SK-N-SH (cell line): ENCODE data around the gene YIPF5. TPM values are rescaled to one million over a fixed set of nuclear protein-coding genes. Genes with fewer than 3 reads are reported as not detected.

Source experiments
- CTCF ChIA-PET: fragments of 300-600, 350-600 bp; formaldehyde crosslinking; extraction: SDS; loops from one replicate; lab custom pipeline; 2021; lab: Yijun Ruan, JAX
- POLR2A ChIA-PET: fragments of 350-600 bp; sonication (Branson Sonifier 250); formaldehyde crosslinking; extraction: SDS; loops from one replicate; lab custom pipeline; 2020; ENCODE audit warnings: antibody characterized with exemption, inconsistent platforms; lab: Yijun Ruan, JAX
- DNase-seq: peaks from one replicate; pipeline ENCODE4 v3.0.0; 2012
- H2AFZ ChIP-seq: fragments of 200-600 bp; sonication (generic); 2 replicates; pipeline ENCODE4 v1.8.1; 2016; ENCODE audit warnings: antibody characterized with exemption, mild to moderate bottlenecking, low read depth
- H3F3A ChIP-seq: fragments of 200-600 bp; sonication (generic); replicated peaks from 2 replicates; pipeline ENCODE3; 2016; ENCODE audit warnings: antibody characterized with exemption, mild to moderate bottlenecking; ENCODE audit not compliant: insufficient read depth
- H3K27ac ChIP-seq, 2 experiments: fragments of 200-500 bp in 1 of 2; fragments of 200-600 bp in 1 of 2; sonication (Bioruptor generic) in 1 of 2; sonication (generic), shearing (Covaris generic) in 1 of 2; 2 replicates each; pipeline versions ENCODE4 v1.5.1 to v1.6.1; 2014 to 2016; ENCODE audit warnings: low read depth in 2 of 2, inconsistent platforms in 1 of 2, low read length in 1 of 2, mild to moderate bottlenecking in 1 of 2, mixed read lengths in 1 of 2
- H3K27me3 ChIP-seq: fragments of 200-600 bp; sonication (generic), shearing (Covaris generic); 2 replicates; pipeline ENCODE4 v1.6.1; 2016; ENCODE audit warnings: mixed run types; ENCODE audit not compliant: insufficient read depth
- H3K36me3 ChIP-seq, 2 experiments: fragments of 200-500 bp in 1 of 2; fragments of 200-600 bp in 1 of 2; sonication (Bioruptor generic) in 1 of 2; sonication (generic) in 1 of 2; replicated peaks in 1 of 2; 2 replicates each; pipeline versions ENCODE3 to v1.5.1; 2014 to 2016; ENCODE audit warnings: low read length in 1 of 2, mild to moderate bottlenecking in 1 of 2; ENCODE audit not compliant: insufficient read depth in 2 of 2, control insufficient read depth in 1 of 2
- H3K4me1 ChIP-seq, 2 experiments: fragments of 200-500 bp in 1 of 2; fragments of 200-600 bp in 1 of 2; sonication (Bioruptor generic) in 1 of 2; sonication (generic), shearing (Covaris generic) in 1 of 2; 2 replicates each; pipeline versions ENCODE4 v1.5.1 to v1.6.1; 2014 to 2016; ENCODE audit warnings: low read depth in 1 of 2, low read length in 1 of 2, mixed run types in 1 of 2; ENCODE audit not compliant: insufficient read depth in 2 of 2, control insufficient read depth in 1 of 2
- H3K4me2 ChIP-seq: fragments of 200-600 bp; sonication (generic), shearing (Covaris generic); 2 replicates; pipeline ENCODE4 v1.6.1; 2017; ENCODE audit warnings: mixed run types
- H3K4me3 ChIP-seq, 2 experiments: fragments of 200-500 bp in 1 of 2; fragments of 200-600 bp in 1 of 2; sonication (Bioruptor generic) in 1 of 2; sonication (generic), shearing (Covaris generic) in 1 of 2; 2 replicates each; pipeline versions ENCODE4 v1.5.1 to v1.8.1; 2014 to 2016; ENCODE audit warnings: low read depth in 2 of 2, inconsistent platforms in 1 of 2, low read length in 1 of 2, mild to moderate bottlenecking in 1 of 2, mixed read lengths in 1 of 2, moderate library complexity in 1 of 2
- H3K79me2 ChIP-seq: fragments of 200-600 bp; sonication (generic); 2 replicates; pipeline ENCODE4 v1.8.1; 2017; ENCODE audit warnings: mild to moderate bottlenecking; ENCODE audit not compliant: insufficient read depth
- H3K9ac ChIP-seq: fragments of 200-600 bp; sonication (generic); 2 replicates; pipeline ENCODE4 v1.6.1; 2017; ENCODE audit warnings: mixed run types
- H3K9me2 ChIP-seq: fragments of 200-600 bp; sonication (generic); 2 replicates; pipeline ENCODE4 v1.6.1; 2017; ENCODE audit warnings: mixed run types
- H3K9me3 ChIP-seq: fragments of 200-600 bp; sonication (generic); 2 replicates; pipeline ENCODE4 v1.6.1; 2017; ENCODE audit warnings: mixed run types, mild to moderate bottlenecking, moderate library complexity
- H4K20me1 ChIP-seq: fragments of 200-600 bp; sonication (generic); 2 replicates; pipeline ENCODE4 v1.6.1; 2017; ENCODE audit warnings: mild to moderate bottlenecking, mixed run types; ENCODE audit not compliant: insufficient read depth
- CHD2 ChIP-seq: fragments of 150-350 bp; IDR thresholded peaks from 2 replicates; pipeline ENCODE4 v1.6.1; 2018; ENCODE audit warnings: low read length; ENCODE audit not compliant: partially characterized antibody
- EP300 ChIP-seq, 2 experiments: IDR thresholded peaks; 2 replicates each; pipeline versions ENCODE4 v1.4.0 to v1.6.1; 2012; ENCODE audit warnings: borderline replicate concordance in 1 of 2, low read depth in 1 of 2, low read length in 1 of 2
- FOXM1 ChIP-seq: IDR thresholded peaks from 2 replicates; pipeline ENCODE4 v1.4.0; 2012; ENCODE audit warnings: low read depth, mild to moderate bottlenecking
- GATA2 ChIP-seq: sonication (generic); formaldehyde crosslinking; IDR thresholded peaks from 2 replicates; pipeline ENCODE4 v1.5.0; 2020; ENCODE audit warnings: mild to moderate bottlenecking, missing genetic modification reagents
- JUND ChIP-seq: IDR thresholded peaks from 2 replicates; pipeline ENCODE4 v1.4.0; 2012
- MXI1 ChIP-seq: IDR thresholded peaks from 2 replicates; pipeline ENCODE4 v1.6.1; 2012; ENCODE audit warnings: mild to moderate bottlenecking, low read depth, low read length, improper control_type of control experiment
- PBX3 ChIP-seq: IDR thresholded peaks from 2 replicates; pipeline ENCODE4; 2012
- RXRA ChIP-seq: IDR thresholded peaks from 2 replicates; pipeline ENCODE4 v1.4.0; 2012; ENCODE audit warnings: low read depth, mild to moderate bottlenecking, borderline replicate concordance
- SIN3A ChIP-seq: IDR thresholded peaks from 2 replicates; pipeline ENCODE4 v1.6.1; 2012; ENCODE audit warnings: low read depth, mild to moderate bottlenecking, low read length, moderate library complexity, borderline replicate concordance
- TAF1 ChIP-seq: IDR thresholded peaks from 2 replicates; pipeline ENCODE4 v1.6.1; 2012; ENCODE audit warnings: low read depth, mild to moderate bottlenecking, low read length, moderate library complexity, borderline replicate concordance
- TCF12 ChIP-seq: IDR thresholded peaks from 2 replicates; pipeline ENCODE4 v1.4.0; 2012
- TEAD4 ChIP-seq: IDR thresholded peaks from 2 replicates; pipeline ENCODE4 v1.4.0; 2012; ENCODE audit warnings: mild to moderate bottlenecking, borderline replicate concordance; ENCODE audit not compliant: insufficient read depth
- YY1 ChIP-seq: IDR thresholded peaks from 2 replicates; pipeline ENCODE4 v1.4.0; 2012; ENCODE audit warnings: low read depth, mild to moderate bottlenecking
- WGBS: methylation state at CpG from one replicate; pipeline ENCODE4 v1.1.6; 2017; ENCODE audit warnings: low lambda C conversion rate; 5-methylcytosine and 5-hydroxymethylcytosine counted together
- polyA plus RNA-seq, 3 experiments: library from polyadenylated mRNA; depleted of rRNA; stranded (reverse); fragments of >200 nt; gene quantifications; 2 replicates each; pipeline ENCODE4 v1.2.3, GENCODE V29; 2012
- TF ChIP-seq, protein P1 (sequence below): fragments of 150-350 bp; IDR thresholded peaks from 2 replicates; pipeline ENCODE4 v1.6.1; 2016; ENCODE audit warnings: mild to moderate bottlenecking, low read depth, low read length
- TF ChIP-seq, protein P2 (sequence below): IDR thresholded peaks from 2 replicates; pipeline ENCODE4 v1.4.0; 2012; ENCODE audit warnings: low read depth, borderline replicate concordance
- TF ChIP-seq, protein P3 (sequence below): fragments of 200-600 bp; sonication (generic); IDR thresholded peaks from 2 replicates; pipeline ENCODE4 v1.6.1; 2017; ENCODE audit warnings: antibody characterized with exemption, mild to moderate bottlenecking, moderate library complexity

YIPF5 gene
- polyA plus RNA-seq, 1 of the 3 experiments (the other 2 are of a cell fraction) = 36.2 TPM

GRCh38 chr5:144195448-144195847 lies 25.0 kb upstream of the YIPF5 start (continued):
- TF ChIP-seq EP300 (IDR thresholded peaks at IDR 0.05; ENCODE audit: borderline replicate concordance in 1 of 2, low read depth in 1 of 2, low read length in 1 of 2) = no peak
- no peak for TF ChIP-seq FOXM1
- TF ChIP-seq TCF12 = no peak
- TF ChIP-seq TEAD4 = no peak
- TF ChIP-seq, all 33 proteins: peak for 0

- TF ChIP-seq TAF1 (no peak), GATA2 (no peak), CHD2 (no peak), EP300 (IDR thresholded peaks at IDR 0.05; ENCODE audit: borderline replicate concordance in 1 of 2, low read depth in 1 of 2, low read length in 1 of 2) (no peak), YY1 (no peak), SIN3A (no peak), TEAD4 (no peak), RXRA (no peak), PBX3 (no peak)
- TF ChIP-seq, protein P1, sequence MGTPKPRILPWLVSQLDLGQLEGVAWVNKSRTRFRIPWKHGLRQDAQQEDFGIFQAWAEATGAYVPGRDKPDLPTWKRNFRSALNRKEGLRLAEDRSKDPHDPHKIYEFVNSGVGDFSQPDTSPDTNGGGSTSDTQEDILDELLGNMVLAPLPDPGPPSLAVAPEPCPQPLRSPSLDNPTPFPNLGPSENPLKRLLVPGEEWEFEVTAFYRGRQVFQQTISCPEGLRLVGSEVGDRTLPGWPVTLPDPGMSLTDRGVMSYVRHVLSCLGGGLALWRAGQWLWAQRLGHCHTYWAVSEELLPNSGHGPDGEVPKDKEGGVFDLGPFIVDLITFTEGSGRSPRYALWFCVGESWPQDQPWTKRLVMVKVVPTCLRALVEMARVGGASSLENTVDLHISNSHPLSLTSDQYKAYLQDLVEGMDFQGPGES = no peak
- TF ChIP-seq, all 33 proteins: peak for 0
- no peak overlapping the region for H3K9ac ChIP-seq
- no peak overlapping the region for H3K4me2 ChIP-seq
- H4K20me1 ChIP-seq = no peaks in the 10 kb centered on the region
- no peak overlapping the region for H3K4me3 ChIP-seq
- no peak overlapping the region for H3K27ac ChIP-seq
- 83% methylated on average over 2 of the region's 2 CpGs for WGBS
- H3K79me2 ChIP-seq = no peaks in the 10 kb centered on the region
- H3F3A ChIP-seq = peaks cover 17% of the 10 kb centered on the region
- DNase-seq = no peak
- H3K27me3 ChIP-seq = no peaks in the 10 kb centered on the region
- H3K36me3 ChIP-seq = no peaks in the 10 kb centered on the region
- H3K9me2 ChIP-seq = no peaks in the 10 kb centered on the region
- POLR2A ChIA-PET = no interaction called here
- H3K4me1 ChIP-seq = peaks cover 8 to 18% of the 10 kb centered on the region in 2 experiments; a peak in 3 of 4 replicates
- CTCF ChIA-PET = interaction anchor here (0.6 to 1.8 kb wide), 3 partner anchors 10 to 1919 kb away, joined by 3 to 15 read pairs (median 6); no protein-coding TSS in a partner anchor
- H3K9me3 ChIP-seq = no peaks in the 10 kb centered on the region
- no peak overlapping the region for H2AFZ ChIP-seq
Measured at GRCh38 chr5:144194144-144194543, 23.7 kb upstream of the YIPF5 start.

DNA sequence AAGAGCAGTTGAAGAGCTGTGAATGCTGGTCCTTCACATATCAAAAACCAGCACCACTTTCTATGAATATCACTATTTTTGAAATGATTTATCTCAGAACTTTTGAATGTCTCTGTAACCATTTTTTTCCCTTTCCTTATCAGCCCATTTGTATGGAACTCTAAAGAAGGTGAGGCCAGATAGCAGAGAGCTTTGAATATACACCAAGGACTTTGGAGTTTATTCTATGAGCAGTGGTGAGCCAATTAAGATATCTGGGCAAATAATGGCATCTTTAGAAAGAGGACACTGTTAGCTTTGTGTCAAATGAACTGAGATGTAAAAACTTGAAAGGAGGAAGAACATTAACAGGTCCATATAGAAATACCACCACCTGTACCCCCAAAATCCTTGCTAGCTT lies 22.2 kb upstream of the YIPF5 start:
- no peak overlapping the region for H3K4me3 ChIP-seq
- no peak for DNase-seq
- H3K9me3 ChIP-seq = no peaks in the 10 kb centered on the region
- no peak overlapping the region for H3K9ac ChIP-seq
- no peaks in the 10 kb centered on the region for H4K20me1 ChIP-seq
- H3K27me3 ChIP-seq = no peaks in the 10 kb centered on the region
- ChIA-PET POLR2A (no interaction called here), CTCF (interaction anchor here (3.9 kb wide), 1 partner anchor 11 kb away, joined by 23 read pairs; no protein-coding TSS in a partner anchor)
- no peaks in the 10 kb centered on the region for H3K9me2 ChIP-seq
- no peak for TF ChIP-seq EP300 (IDR thresholded peaks at IDR 0.05; ENCODE audit: borderline replicate concordance in 1 of 2, low read depth in 1 of 2, low read length in 1 of 2)
- TF ChIP-seq, protein P2, sequence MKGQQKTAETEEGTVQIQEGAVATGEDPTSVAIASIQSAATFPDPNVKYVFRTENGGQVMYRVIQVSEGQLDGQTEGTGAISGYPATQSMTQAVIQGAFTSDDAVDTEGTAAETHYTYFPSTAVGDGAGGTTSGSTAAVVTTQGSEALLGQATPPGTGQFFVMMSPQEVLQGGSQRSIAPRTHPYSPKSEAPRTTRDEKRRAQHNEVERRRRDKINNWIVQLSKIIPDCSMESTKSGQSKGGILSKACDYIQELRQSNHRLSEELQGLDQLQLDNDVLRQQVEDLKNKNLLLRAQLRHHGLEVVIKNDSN = no peak
- TF ChIP-seq MXI1 = no peak
- no peak for TF ChIP-seq JUND
- TF ChIP-seq, protein P3, sequence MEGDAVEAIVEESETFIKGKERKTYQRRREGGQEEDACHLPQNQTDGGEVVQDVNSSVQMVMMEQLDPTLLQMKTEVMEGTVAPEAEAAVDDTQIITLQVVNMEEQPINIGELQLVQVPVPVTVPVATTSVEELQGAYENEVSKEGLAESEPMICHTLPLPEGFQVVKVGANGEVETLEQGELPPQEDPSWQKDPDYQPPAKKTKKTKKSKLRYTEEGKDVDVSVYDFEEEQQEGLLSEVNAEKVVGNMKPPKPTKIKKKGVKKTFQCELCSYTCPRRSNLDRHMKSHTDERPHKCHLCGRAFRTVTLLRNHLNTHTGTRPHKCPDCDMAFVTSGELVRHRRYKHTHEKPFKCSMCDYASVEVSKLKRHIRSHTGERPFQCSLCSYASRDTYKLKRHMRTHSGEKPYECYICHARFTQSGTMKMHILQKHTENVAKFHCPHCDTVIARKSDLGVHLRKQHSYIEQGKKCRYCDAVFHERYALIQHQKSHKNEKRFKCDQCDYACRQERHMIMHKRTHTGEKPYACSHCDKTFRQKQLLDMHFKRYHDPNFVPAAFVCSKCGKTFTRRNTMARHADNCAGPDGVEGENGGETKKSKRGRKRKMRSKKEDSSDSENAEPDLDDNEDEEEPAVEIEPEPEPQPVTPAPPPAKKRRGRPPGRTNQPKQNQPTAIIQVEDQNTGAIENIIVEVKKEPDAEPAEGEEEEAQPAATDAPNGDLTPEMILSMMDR = no peak
- TF ChIP-seq, protein P1 = no peak
- TF ChIP-seq TCF12 = no peak
- no peaks in the 10 kb centered on the region for H3K79me2 ChIP-seq
- peaks cover 10 to 14% of the 10 kb centered on the region in 2 experiments; a peak in 3 of 4 replicates for H3K4me1 ChIP-seq
- H3F3A ChIP-seq = peaks cover 24% of the 10 kb centered on the region
- no peak overlapping the region for H2AFZ ChIP-seq
- no peak overlapping the region for H3K27ac ChIP-seq
- no peak overlapping the region for H3K4me2 ChIP-seq
- H3K36me3 ChIP-seq = no peaks in the 10 kb centered on the region
